SU-DHL-6 (cell line): ENCODE results near the gene TOP2A.

Source experiments
- H2AFZ ChIP-seq: fragments of 200-600 bp; sonication (generic); 2 replicates; pipeline ENCODE4 v1.6.1; 2014; ENCODE audit warnings: low read depth, mild to moderate bottlenecking, moderate library complexity, mixed read lengths, antibody characterized with exemption, low read length; ENCODE audit not compliant: severe bottlenecking
- H3F3A ChIP-seq: fragments of 200-600 bp; shearing (Covaris generic); 2 replicates; pipeline ENCODE4 v1.6.0; 2016; ENCODE audit warnings: antibody characterized with exemption, mild to moderate bottlenecking; ENCODE audit not compliant: insufficient read depth
- H3K27ac ChIP-seq: fragments of 200-600 bp; sonication (generic); 2 replicates; pipeline ENCODE4 v1.5.1; 2016; ENCODE audit warnings: low read depth, mild to moderate bottlenecking, low read length, moderate library complexity, mixed read lengths
- H3K27me3 ChIP-seq: fragments of 200-600 bp; sonication (generic), shearing (Covaris generic); 2 replicates; pipeline ENCODE4 v1.6.0; 2014; ENCODE audit warnings: mild to moderate bottlenecking, low read length
- H3K36me3 ChIP-seq: fragments of 200-600 bp; sonication (generic); 2 replicates; pipeline ENCODE4 v1.6.1; 2014; ENCODE audit warnings: mild to moderate bottlenecking, low read length, mixed read lengths
- H3K4me2 ChIP-seq: fragments of 300-600, 200-600 bp; shearing (Covaris generic), sonication (generic); 2 replicates; pipeline ENCODE4 v1.6.0; 2014; ENCODE audit warnings: low read length, low read depth, mild to moderate bottlenecking; ENCODE audit not compliant: poor library complexity, severe bottlenecking
- H3K4me3 ChIP-seq: fragments of 200-600 bp; sonication (generic); 2 replicates; pipeline ENCODE4 v1.5.1; 2014; ENCODE audit warnings: antibody characterized with exemption, low read length, mild to moderate bottlenecking, mixed read lengths; ENCODE audit not compliant: insufficient read depth, poor library complexity, severe bottlenecking
- H3K79me2 ChIP-seq: fragments of 200-600 bp; sonication (generic); 2 replicates; pipeline ENCODE4 v1.6.1; 2014; ENCODE audit warnings: mild to moderate bottlenecking, low read length, moderate library complexity; ENCODE audit not compliant: insufficient read depth
- H3K9ac ChIP-seq: fragments of 200-600 bp; sonication (generic); 2 replicates; pipeline ENCODE4 v1.7.0; 2014; ENCODE audit warnings: mild to moderate bottlenecking, low read length
- H3K9me2 ChIP-seq: fragments of 200-600 bp; sonication (generic); replicated peaks from 2 replicates; pipeline ENCODE4 v1.6.1; 2014; ENCODE audit warnings: low read length; ENCODE audit not compliant: insufficient read depth
- H3K9me3 ChIP-seq: fragments of 200-600 bp; sonication (generic); 2 replicates; pipeline ENCODE4 v1.6.1; 2014; ENCODE audit warnings: low read length, mixed read lengths; ENCODE audit not compliant: insufficient read depth
- H4K20me1 ChIP-seq: fragments of 200-600 bp; sonication (generic); 2 replicates; pipeline ENCODE4 v1.6.1; 2014; ENCODE audit warnings: low read depth, mild to moderate bottlenecking, antibody characterized with exemption, low read length, moderate library complexity, mixed read lengths
- CTCF ChIP-seq: fragments of 200-600 bp; sonication (generic); IDR thresholded peaks from one replicate; pipeline ENCODE4 v1.5.1; 2017; ENCODE audit warnings: antibody characterized with exemption, mild to moderate bottlenecking, low read length, moderate library complexity; ENCODE audit not compliant: insufficient read depth, poor library complexity, severe bottlenecking
- EZH2phosphoT487 ChIP-seq: fragments of 200-600 bp; sonication (generic), shearing (Covaris generic); conservative IDR thresholded peaks from 2 replicates; pipeline ENCODE4 v1.6.1; 2018; ENCODE audit warnings: mild to moderate bottlenecking, antibody characterized with exemption, low read length, moderate library complexity, mixed read lengths

The TOP2A gene

DNA sequence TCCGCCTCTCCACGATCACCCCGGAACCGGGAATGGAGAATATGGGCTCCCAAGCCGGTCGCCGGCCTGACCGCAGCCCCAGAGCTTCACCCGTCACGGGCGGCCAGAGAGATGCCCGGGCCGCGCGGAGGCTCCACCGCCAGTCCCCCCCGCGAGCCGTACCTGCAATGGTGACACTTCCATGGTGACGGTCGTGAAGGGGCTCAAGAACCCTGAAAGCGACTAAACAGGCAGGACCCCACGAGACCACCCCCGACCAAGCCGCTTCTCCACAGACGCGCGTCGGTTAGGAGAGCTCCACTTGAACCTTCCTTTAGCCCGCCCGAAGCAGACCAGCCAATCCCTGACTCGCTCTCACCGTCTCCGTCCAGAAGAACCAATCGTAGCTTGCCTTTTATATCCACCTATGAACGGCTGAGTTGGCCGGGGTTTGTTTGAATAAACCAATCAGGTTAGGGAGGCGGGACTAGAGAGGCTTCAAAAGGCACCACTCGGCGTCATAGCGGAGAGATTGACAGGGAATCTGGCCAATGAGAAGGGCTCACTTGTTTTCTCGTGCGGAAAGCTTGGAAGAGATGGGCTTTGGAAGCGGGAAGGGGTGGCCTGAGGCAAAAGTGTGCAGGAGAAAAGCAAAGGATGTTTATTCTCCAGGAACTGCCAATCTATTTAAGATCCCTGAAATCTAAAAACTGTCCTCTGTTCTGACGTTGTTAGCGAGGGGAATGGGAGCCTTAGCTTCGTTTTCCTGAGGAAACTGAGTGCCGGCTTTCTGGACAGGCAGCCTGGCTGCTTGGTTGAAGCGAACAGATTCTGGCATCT is at the start of gene TOP2A:
Gene TOP2A (minus strand): TSS at position 288 of the 819 bp plus-strand sequence. CDS start 105 bp downstream, at position 183.
- H2AFZ ChIP-seq = peak within 1 kb of the TSS; percentile 73
- peaks cover 31% of the 10 kb centered on the region for H3K36me3 ChIP-seq
- peak within 1 kb of the TSS; percentile 83 for H3K4me3 ChIP-seq
- peak within 1 kb of the TSS; percentile 95 for H3K9ac ChIP-seq
- no peaks in the 10 kb centered on the region for H3K9me3 ChIP-seq
- TF ChIP-seq CTCF (no peak), EZH2phosphoT487 (no peak)
- peak within 1 kb of the TSS; percentile 78 for H3K27ac ChIP-seq
- peaks cover 37% of the 10 kb centered on the region for H3K79me2 ChIP-seq
- H3K9me2 ChIP-seq = no peaks in the 10 kb centered on the region
- H3F3A ChIP-seq = peaks cover 19% of the 10 kb centered on the region
- H3K4me2 ChIP-seq = peak within 1 kb of the TSS; percentile 96
- 0 out of 2 replicates have a peak, but pooled peaks cover 9% of the 10 kb centered on the region for H4K20me1 ChIP-seq
- H3K27me3 ChIP-seq = no peaks in the 10 kb centered on the region

- no peaks in the 10 kb centered on the region for H3K79me2 ChIP-seq
- no peaks in the 10 kb centered on the region for H3F3A ChIP-seq
- no peaks in the 10 kb centered on the region for H3K9me2 ChIP-seq
- no peak overlapping the region for H3K4me2 ChIP-seq
- H3K27ac ChIP-seq = no peak overlapping the region
- no peak overlapping the region for H2AFZ ChIP-seq
- no peak for TF ChIP-seq CTCF
- no peak for TF ChIP-seq EZH2phosphoT487
- no peaks in the 10 kb centered on the region for H3K36me3 ChIP-seq
- H3K9me3 ChIP-seq = no peaks in the 10 kb centered on the region
- H4K20me1 ChIP-seq = no peaks in the 10 kb centered on the region
- no peak overlapping the region for H3K4me3 ChIP-seq
- no peak overlapping the region for H3K9ac ChIP-seq
- no peaks in the 10 kb centered on the region for H3K27me3 ChIP-seq
Measured at GRCh38 chr17:40467281-40467867, 49.7 kb upstream of the TOP2A start.

DNA sequence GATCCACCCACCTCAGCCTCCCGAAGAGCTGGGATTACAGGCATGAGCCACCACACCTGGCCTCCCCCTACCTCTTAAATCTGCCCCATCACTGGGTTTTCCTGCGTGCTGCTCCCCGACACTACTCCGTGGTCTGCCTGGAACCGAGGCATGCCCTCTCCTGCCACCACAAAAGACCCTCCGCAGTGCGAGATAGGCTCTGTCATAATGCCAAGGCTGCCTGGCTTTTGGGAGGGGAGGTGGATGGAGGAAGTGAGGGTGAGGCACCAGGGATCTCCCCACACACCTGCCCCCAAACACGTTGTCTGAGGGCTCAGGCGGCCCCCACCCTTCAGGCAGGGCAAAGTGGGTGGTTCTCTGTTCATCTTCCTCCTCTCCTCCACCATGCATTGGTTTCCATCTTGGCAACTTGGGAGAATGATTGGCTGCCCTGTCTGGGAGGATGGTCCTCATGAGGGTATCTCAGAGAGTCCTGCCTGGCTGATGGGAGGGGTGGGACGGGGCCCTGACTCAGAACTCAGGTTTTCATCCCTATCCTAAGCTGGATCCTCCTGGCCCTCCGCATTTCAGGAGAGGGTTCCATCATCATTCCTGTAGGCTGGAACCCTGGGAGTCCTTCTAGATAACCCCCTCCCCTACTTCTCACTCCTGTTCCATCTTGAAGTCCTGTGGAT is 48.7 kb upstream of the TOP2A start:
- H3K36me3 ChIP-seq = no peaks in the 10 kb centered on the region
- no peaks in the 10 kb centered on the region for H3K79me2 ChIP-seq
- TF ChIP-seq EZH2phosphoT487 (no peak), CTCF (no peak)
- H3K27me3 ChIP-seq = no peaks in the 10 kb centered on the region
- no peaks in the 10 kb centered on the region for H3K9me2 ChIP-seq
- H3K9me3 ChIP-seq = no peaks in the 10 kb centered on the region
- H2AFZ ChIP-seq = no peak overlapping the region
- H3K4me3 ChIP-seq = no peak overlapping the region
- no peak overlapping the region for H3K27ac ChIP-seq
- H3K4me2 ChIP-seq = no peak overlapping the region
- no peaks in the 10 kb centered on the region for H4K20me1 ChIP-seq
- no peaks in the 10 kb centered on the region for H3F3A ChIP-seq
- H3K9ac ChIP-seq = no peak overlapping the region
